HG03342 (cell line): ENCODE results near the gene CLCA2.

ENCODE experiments used
- ATAC-seq: cut with Tn5 transposase; IDR thresholded peaks from one replicate; pipeline ENCODE4 v1.9.1; 2021; ENCODE audit warnings: mild to moderate bottlenecking, moderate library complexity; ENCODE audit not compliant: unreplicated experiment

The CLCA2 gene

GRCh38 chr1:86471291-86471690 is 47.3 kb downstream of the CLCA2 start:
- no peak for ATAC-seq

DNA sequence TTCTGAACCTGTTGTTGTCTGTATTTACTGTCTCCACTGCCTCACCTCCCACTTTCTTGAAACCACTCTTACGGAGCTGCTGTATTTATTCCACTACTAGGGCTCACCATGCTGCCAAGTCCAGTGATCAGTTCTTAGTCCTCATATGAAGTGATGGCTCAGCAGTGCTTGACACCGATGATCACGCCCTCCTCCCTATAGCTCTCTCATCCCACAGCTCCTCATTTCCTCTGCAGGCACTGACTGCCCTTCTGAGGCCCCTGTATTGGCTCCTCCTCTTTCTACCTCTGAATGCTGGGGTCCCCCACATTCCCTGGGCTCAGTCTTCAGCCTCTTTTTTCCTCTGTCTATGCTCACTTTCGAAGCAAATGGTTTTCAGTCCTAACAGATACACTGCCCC is 48.2 kb downstream of the CLCA2 start:
- no peak for ATAC-seq

DNA sequence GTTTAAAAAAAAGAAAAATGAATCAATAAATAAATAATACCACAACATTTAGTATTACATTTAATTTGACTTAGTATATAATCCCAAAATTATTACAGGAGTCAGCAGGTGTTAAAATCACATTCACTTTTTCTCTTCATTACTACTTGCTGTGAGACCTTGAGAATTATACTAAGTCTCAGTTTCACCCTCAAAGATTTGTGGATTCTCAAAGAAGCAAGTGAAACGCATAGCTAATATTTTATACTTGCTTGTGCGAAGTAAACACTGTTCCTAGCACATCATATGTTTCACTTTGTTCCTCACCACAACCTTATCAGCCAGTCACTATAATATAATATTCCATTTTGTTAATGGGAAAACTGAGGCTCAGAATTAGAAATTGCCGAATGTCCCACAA is 48.8 kb downstream of the CLCA2 start:
- no peak for ATAC-seq

- ATAC-seq = no peak
Measured at GRCh38 chr1:86477256-86477655, 53.3 kb downstream of the CLCA2 start.

- no peak for ATAC-seq
Measured at GRCh38 chr1:86477682-86478081, 53.7 kb downstream of the CLCA2 start.

DNA sequence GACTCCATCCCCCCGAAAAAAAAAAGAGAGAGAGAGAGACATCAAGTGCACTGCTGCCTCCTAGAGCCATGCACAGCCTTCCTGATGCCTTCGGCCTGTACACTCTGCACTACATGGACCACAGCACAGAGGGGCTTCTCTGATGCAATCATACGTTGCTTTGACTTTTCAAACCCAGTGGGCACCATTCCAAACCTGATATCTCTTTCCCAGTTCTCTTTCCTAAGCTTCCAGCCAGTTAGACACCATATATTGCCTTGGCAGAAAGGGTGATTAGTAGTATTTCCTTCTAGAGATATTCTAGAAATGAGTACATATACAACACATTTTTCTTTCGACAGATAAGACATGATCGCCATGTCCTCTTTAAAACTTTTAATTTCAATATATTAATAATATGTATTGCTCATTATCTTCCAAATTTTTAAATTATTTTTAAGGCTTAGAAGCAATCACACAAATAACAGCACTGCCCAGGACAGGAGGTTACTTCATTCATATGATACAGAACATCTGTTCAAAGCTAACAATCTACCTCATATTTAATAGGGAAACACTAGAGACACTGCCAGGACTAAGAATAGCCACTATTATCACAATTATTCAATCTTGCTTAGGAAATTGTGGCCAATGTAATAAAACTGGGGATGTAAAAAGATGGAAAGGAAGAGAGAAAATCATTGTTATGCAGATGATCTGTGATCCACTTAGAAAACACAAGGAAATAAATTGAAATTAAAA is 54.6 kb downstream of the CLCA2 start:
- no peak for ATAC-seq

- ATAC-seq = no peak
Measured at GRCh38 chr1:86481966-86482365, 58.0 kb downstream of the CLCA2 start.

GRCh38 chr1:86487131-86487810 is 63.3 kb downstream of the CLCA2 start:
- ATAC-seq = no peak

GRCh38 chr1:86487811-86488141 is 63.8 kb downstream of the CLCA2 start:
- no peak for ATAC-seq

GRCh38 chr1:86489242-86489878 is 65.4 kb downstream of the CLCA2 start:
- no peak for ATAC-seq

- ATAC-seq = no peak
Measured at GRCh38 chr1:86491171-86491950, 67.4 kb downstream of the CLCA2 start.

- no peak for ATAC-seq
Measured at GRCh38 chr1:86498281-86498680, 74.3 kb downstream of the CLCA2 start.

- ATAC-seq = peak; percentile 52
Measured at GRCh38 chr1:86499987-86500593, 76.1 kb downstream of the CLCA2 start.

DNA sequence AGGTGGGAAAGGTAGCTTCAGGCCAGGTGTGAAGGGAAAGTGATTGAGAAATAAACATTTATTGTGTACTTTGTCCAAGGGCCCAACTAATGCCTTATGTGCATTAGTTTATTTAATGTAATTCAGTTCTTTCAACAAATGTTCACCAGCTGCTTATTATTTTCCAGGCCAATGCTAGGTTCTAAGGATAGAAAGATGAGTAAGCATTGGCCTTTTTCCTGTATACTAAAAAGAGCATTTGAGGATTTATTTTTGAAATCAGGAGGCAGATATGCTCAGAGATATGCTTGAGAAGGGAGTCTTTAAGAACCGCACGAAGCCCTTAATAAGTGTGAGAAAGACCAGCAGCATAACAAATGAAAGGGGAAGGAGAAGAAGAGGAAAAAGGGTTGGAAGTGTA is 76.7 kb downstream of the CLCA2 start:
- ATAC-seq = no peak

DNA sequence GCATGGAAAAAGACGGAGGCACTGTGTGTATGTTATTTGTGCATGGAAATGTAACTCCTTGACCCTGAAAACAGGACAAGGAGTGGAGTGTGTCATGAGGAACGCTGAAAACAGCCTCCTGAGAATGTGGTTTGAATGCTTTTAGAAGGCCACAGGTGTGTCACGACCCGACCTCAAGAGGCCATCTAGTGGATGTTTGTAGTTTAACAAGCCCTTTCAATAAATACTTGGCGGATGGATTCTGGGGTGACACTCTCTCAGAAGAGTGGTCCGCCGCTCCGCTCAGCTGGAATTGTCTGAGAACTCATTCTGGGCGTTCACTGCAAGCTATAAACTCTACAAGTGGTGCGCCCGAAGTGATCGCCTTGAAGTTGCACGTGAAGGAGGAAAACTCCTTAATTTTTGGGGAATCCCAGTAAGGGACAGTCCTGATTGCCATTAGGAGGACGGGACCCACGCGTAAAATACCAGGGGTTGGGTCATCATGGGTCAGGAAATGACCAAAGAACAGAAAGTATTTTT is 78.2 kb downstream of the CLCA2 start:
- peak; percentile 67 for ATAC-seq

- no peak for ATAC-seq
Measured at GRCh38 chr1:86502721-86503405, 78.9 kb downstream of the CLCA2 start.

DNA sequence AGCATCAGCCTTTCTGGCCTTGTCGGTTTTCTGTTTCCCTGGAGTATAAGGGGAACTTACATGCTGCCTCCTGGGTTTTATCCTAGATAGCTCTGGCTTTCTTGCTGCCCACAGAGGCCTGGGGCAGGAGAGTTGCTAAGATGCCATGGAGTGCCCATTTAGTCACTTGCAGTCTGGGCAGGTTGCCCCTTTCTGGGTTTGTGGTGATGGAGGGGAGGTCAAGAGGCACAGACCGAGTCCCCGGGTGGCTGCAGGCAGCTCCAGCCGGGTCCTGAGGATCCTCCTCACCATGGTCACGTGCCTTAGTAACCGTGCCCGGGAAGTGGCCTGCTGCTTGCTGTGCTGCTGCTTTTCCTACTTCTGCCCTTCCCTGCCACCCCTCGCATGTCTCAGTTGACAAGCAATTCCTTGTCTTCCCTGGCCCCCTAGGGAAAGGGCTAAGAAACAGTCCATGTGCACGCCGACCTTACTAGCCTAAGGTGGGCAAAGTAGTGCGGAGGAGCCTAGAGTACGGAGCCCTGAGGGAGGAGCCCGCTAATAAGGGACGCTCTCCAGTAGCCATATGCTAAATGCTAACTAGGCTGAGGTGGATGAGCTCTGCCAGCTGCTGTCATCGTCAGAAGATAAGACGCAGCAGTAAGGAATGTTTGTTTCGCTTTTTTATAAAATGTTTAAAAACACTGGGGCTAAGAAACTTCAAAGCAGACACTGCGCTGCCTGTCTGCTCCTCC is 79.6 kb downstream of the CLCA2 start:
- no peak for ATAC-seq

DNA sequence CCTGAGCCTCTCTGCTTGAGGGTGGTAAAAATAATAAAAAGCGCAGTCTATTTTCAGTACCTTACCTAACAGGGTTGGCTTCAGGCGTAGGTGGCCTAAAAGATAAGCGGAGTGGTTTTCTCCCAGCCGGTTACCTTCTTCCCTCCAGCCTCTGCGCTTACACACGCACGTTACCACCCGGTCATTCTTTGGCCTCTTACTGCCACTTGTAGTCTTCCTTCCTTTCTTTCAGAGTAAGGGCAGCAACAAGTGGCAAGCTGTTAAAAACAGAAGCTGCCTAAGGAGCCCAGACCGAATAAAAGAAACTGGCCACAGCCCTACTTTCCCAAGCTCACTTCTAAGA is 80.1 kb downstream of the CLCA2 start:
- ATAC-seq = no peak

DNA sequence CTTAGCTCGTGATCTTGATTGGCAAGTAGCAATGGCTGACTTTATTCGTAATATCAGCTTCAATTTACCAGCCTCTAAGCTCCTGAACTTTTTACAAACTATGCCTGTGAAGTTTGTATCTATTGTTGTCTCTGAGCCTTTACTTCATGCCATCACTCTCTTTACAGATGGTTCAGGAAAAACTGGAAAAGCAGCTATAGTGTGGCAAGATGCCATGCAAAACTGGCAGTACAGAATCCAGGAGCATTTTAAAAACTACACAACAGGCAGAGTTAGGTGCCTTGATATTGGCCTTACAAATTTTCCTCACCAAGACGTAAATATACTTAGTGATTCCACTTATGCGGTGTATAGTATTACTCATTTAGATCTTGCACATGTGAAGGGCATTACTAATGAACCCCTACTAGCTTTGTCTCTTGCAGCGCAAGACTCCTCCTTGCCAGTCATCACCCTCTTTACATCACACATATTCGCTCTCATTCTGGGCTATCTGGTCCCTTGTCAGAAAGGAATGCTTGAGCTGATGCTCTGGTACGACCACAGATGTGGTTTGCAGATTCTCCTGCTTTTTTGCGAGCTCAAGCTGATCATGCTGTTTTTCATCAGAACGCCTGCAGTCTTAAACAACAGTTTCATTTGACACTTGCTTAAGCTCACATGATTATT is 81.1 kb downstream of the CLCA2 start:
- no peak for ATAC-seq
